HL-60 (cell line): ENCODE measurements around the gene TMEM198.

Experiments
- DNase-seq, 2 experiments: peaks; one replicate each; pipeline ENCODE4 v3.0.0-alpha.2; 2010 to 2020; ENCODE audit warnings: low read depth in 1 of 2, low spot score in 1 of 2
- H3K27ac ChIP-seq: fragments of 250-450 bp; sonication (Bioruptor Pico); replicated peaks from 2 replicates; pipeline ENCODE4 v1.5.1; 2020; ENCODE audit warnings: mild to moderate bottlenecking, moderate library complexity
- H3K27me3 ChIP-seq: fragments of 250-450 bp; sonication (Bioruptor Pico); 2 replicates; pipeline ENCODE4 v1.5.1; 2021; ENCODE audit warnings: mild to moderate bottlenecking, moderate library complexity; ENCODE audit not compliant: insufficient read depth, poor library complexity, severe bottlenecking
- H3K4me3 ChIP-seq: replicated peaks from 2 replicates; pipeline ENCODE4 v1.5.1; 2011; ENCODE audit warnings: mild to moderate bottlenecking, control low read depth, low read length; ENCODE audit not compliant: insufficient read depth
- GABPA ChIP-seq: IDR thresholded peaks from 2 replicates; pipeline ENCODE4 v1.6.1; 2012; ENCODE audit warnings: low read depth
- POLR2AphosphoS5 ChIP-seq: IDR thresholded peaks from 2 replicates; pipeline ENCODE4 v1.6.1; 2012; ENCODE audit warnings: low read depth
- SPI1 ChIP-seq: IDR thresholded peaks from 2 replicates; pipeline ENCODE4 v1.6.1; 2012; ENCODE audit warnings: low read depth, mild to moderate bottlenecking, borderline replicate concordance
- TF ChIP-seq, protein P1 (sequence below): IDR thresholded peaks from 2 replicates; pipeline ENCODE4 v1.6.1; 2012; ENCODE audit warnings: low read depth; ENCODE audit not compliant: insufficient replicate concordance
- TF ChIP-seq, protein P2 (sequence below): IDR thresholded peaks from one replicate; pipeline ENCODE4 v1.5.1; 2011; ENCODE audit warnings: low read length, control low read depth, inconsistent platforms; ENCODE audit not compliant: insufficient read depth

TMEM198 gene

DNA sequence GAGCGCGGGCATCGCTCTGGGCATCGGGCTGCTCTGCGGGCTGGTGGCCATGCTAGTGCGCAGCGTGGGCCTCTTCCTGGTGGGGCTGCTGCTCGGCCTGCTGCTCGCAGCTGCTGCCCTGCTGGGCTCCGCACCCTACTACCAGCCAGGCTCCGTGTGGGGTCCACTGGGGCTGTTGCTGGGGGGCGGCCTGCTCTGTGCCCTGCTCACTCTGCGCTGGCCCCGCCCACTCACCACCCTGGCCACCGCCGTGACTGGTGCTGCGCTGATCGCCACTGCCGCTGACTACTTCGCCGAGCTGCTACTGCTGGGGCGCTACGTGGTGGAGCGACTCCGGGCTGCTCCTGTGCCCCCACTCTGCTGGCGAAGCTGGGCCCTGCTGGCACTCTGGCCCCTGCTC lies 3.8 kb downstream of the TMEM198 start:
- Histone ChIP-seq H3K27me3 (peaks cover 36% of the 10 kb centered on the region), H3K4me3 (no peak overlapping the region), H3K27ac (no peak overlapping the region)
- TF ChIP-seq POLR2AphosphoS5 (no peak), SPI1 (no peak), GABPA (no peak)
- TF ChIP-seq, protein P1, sequence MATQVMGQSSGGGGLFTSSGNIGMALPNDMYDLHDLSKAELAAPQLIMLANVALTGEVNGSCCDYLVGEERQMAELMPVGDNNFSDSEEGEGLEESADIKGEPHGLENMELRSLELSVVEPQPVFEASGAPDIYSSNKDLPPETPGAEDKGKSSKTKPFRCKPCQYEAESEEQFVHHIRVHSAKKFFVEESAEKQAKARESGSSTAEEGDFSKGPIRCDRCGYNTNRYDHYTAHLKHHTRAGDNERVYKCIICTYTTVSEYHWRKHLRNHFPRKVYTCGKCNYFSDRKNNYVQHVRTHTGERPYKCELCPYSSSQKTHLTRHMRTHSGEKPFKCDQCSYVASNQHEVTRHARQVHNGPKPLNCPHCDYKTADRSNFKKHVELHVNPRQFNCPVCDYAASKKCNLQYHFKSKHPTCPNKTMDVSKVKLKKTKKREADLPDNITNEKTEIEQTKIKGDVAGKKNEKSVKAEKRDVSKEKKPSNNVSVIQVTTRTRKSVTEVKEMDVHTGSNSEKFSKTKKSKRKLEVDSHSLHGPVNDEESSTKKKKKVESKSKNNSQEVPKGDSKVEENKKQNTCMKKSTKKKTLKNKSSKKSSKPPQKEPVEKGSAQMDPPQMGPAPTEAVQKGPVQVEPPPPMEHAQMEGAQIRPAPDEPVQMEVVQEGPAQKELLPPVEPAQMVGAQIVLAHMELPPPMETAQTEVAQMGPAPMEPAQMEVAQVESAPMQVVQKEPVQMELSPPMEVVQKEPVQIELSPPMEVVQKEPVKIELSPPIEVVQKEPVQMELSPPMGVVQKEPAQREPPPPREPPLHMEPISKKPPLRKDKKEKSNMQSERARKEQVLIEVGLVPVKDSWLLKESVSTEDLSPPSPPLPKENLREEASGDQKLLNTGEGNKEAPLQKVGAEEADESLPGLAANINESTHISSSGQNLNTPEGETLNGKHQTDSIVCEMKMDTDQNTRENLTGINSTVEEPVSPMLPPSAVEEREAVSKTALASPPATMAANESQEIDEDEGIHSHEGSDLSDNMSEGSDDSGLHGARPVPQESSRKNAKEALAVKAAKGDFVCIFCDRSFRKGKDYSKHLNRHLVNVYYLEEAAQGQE, result no peak
- TF ChIP-seq, protein P2, sequence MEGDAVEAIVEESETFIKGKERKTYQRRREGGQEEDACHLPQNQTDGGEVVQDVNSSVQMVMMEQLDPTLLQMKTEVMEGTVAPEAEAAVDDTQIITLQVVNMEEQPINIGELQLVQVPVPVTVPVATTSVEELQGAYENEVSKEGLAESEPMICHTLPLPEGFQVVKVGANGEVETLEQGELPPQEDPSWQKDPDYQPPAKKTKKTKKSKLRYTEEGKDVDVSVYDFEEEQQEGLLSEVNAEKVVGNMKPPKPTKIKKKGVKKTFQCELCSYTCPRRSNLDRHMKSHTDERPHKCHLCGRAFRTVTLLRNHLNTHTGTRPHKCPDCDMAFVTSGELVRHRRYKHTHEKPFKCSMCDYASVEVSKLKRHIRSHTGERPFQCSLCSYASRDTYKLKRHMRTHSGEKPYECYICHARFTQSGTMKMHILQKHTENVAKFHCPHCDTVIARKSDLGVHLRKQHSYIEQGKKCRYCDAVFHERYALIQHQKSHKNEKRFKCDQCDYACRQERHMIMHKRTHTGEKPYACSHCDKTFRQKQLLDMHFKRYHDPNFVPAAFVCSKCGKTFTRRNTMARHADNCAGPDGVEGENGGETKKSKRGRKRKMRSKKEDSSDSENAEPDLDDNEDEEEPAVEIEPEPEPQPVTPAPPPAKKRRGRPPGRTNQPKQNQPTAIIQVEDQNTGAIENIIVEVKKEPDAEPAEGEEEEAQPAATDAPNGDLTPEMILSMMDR, result no peak
- no peak for DNase-seq

DNA sequence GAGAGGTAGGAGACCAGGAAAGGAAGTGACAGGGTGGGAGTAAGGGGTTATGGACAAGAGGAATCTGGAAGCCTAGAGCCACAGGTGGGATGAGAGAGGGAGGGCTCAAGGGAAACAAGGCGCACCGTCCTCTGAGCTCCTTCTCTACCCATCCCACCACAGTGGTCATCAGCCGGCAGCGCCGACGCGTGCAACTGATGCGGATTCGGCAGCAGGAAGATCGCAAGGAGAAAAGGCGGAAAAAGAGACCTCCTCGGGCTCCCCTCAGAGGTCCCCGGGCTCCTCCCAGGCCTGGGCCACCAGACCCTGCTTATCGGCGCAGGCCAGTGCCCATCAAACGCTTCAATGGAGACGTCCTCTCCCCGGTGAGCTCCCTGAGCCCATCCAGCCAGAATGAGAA lies 5.2 kb downstream of the TMEM198 start:
- Histone ChIP-seq H3K27me3 (peaks cover 39% of the 10 kb centered on the region), H3K27ac (no peak overlapping the region)
- TF ChIP-seq, protein P1, result no peak
- TF ChIP-seq, protein P2, result no peak
- no peak for TF ChIP-seq POLR2AphosphoS5
- TF ChIP-seq SPI1, result no peak
- no peak for TF ChIP-seq GABPA

DNA sequence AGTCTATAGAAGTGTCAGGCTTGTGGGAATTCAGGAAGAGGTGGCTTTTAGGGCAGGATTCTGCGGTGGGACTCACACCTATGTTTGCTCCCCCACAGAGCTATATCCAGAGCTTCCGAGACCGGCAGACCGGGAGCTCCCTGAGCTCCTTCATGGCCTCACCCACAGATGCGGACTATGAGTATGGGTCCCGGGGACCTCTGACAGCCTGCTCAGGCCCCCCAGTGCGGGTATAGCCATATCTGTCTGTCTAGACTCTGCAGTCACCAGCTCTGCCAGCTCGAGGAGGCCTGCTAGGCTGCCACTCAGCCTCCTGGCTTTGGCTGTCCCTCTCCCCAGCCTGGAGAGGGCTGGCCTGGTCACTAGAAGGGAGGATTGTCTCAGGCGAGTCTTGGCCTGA lies 5.8 kb downstream of the TMEM198 start:
- H3K4me3 ChIP-seq, result no peak overlapping the region
- no peak overlapping the region for H3K27ac ChIP-seq
- TF ChIP-seq POLR2AphosphoS5, result no peak
- TF ChIP-seq, protein P2, result no peak
- TF ChIP-seq, protein P1, result no peak
- no peak for TF ChIP-seq GABPA
- no peak for TF ChIP-seq SPI1
- DNase-seq, result no peak
- peaks cover 36% of the 10 kb centered on the region for H3K27me3 ChIP-seq

More for the DNA sequence above, 5.2 kb downstream of the TMEM198 start:
- no peak for DNase-seq
- H3K4me3 ChIP-seq, result no peak overlapping the region
